Activated B cell treated with CpG ODN at 0.5 μM for 24 hours (primary cell): ENCODE results near the gene DENND2C. TPM values are rescaled to one million over a fixed set of nuclear protein-coding genes. Genes with fewer than 3 reads are reported as not detected.

ENCODE experiments used
- ATAC-seq: fragments of 200-7000 bp; cut with Tn5 transposase; one replicate; pipeline ENCODE4 v1.10.0; 2021; ENCODE audit warnings: low read depth, mild to moderate bottlenecking, moderate library complexity
- CTCF ChIA-PET: fragments of 350-600 bp; sonication (Branson Sonifier 250); formaldehyde crosslinking; loops from one replicate; lab custom pipeline; 2021; ENCODE audit warnings: antibody characterized with exemption; lab: Charles Lee
- POLR2A ChIA-PET: fragments of 350-600 bp; sonication (Branson Sonifier 250); formaldehyde crosslinking; loops from one replicate; lab custom pipeline; 2021; ENCODE audit warnings: antibody characterized with exemption; lab: Charles Lee
- DNase-seq: peaks from one replicate; pipeline ENCODE4 v3.0.0; 2022
- H3K27ac Mint-ChIP-seq: one replicate; pipeline ENCODE4 v1.8.0; 2020; ENCODE audit warnings: mixed read lengths
- H3K27me3 Mint-ChIP-seq: one replicate; pipeline ENCODE4 v1.8.0; 2021; ENCODE audit warnings: mixed read lengths
- H3K36me3 Mint-ChIP-seq: one replicate; pipeline ENCODE4 v1.8.0; 2021; ENCODE audit warnings: low read depth, mixed read lengths
- H3K4me1 Mint-ChIP-seq: one replicate; pipeline ENCODE4 v1.8.0; 2021; ENCODE audit warnings: mixed read lengths
- H3K4me3 Mint-ChIP-seq: one replicate; pipeline ENCODE4 v1.8.0; 2020; ENCODE audit warnings: mild to moderate bottlenecking, mixed read lengths
- H3K9me3 Mint-ChIP-seq: one replicate; pipeline ENCODE4 v1.8.0; 2020; ENCODE audit warnings: mixed read lengths
- intact Hi-C: fragments of 100-400 bp; cut with micrococcal nuclease; formaldehyde crosslinking; loops from one replicate; pipeline ENCODE4 v1.15.1; 2024
- total RNA-seq: library from RNA; stranded (reverse); gene quantifications from 2 replicates; pipeline ENCODE4 v1.2.3, GENCODE V29; 2022
- TF ChIP-seq, protein P1 (sequence below): fragments of 200-600 bp; IDR thresholded peaks from one replicate; pipeline ENCODE4 v1.8.0; 2022; ENCODE audit warnings: antibody characterized with exemption, mild to moderate bottlenecking

Gene DENND2C
- total RNA-seq, 1 donor from 2014 or later: 0.20 TPM

GRCh38 chr1:114715952-114716303 lies 46.1 kb upstream of the DENND2C start:
- Mint-ChIP-seq H3K4me3 (peak overlapping the region; percentile 99), H3K27me3 (no peaks in the 10 kb centered on the region), H3K9me3 (no peaks in the 10 kb centered on the region), H3K36me3 (peaks cover 83% of the 10 kb centered on the region), H3K4me1 (peaks cover 28% of the 10 kb centered on the region), H3K27ac (peak overlapping the region; percentile 98)
- no peak for DNase-seq
- ChIA-PET CTCF (interaction anchor here (0.9 to 1.6 kb wide), 3 partner anchors 46 to 369 kb away, joined by 3 to 4 read pairs (median 4); partner anchors contain the start of genes BCAS2 and DENND2C), POLR2A (interaction anchor here (1.0 to 2.7 kb wide), 11 partner anchors 9 to 957 kb away, joined by 3 to 30 read pairs (median 5); partner anchors contain the start of genes BCAS2, CSDE1, PHTF1 and RSBN1)
- intact Hi-C loops: loop anchor here (1.0 to 5.0 kb wide), 9 partner anchors 41 to 957 kb away; partner anchors contain the start of genes BCAS2, CSDE1, DENND2C and HIPK1
- ATAC-seq: no peak
- TF ChIP-seq, protein P1, sequence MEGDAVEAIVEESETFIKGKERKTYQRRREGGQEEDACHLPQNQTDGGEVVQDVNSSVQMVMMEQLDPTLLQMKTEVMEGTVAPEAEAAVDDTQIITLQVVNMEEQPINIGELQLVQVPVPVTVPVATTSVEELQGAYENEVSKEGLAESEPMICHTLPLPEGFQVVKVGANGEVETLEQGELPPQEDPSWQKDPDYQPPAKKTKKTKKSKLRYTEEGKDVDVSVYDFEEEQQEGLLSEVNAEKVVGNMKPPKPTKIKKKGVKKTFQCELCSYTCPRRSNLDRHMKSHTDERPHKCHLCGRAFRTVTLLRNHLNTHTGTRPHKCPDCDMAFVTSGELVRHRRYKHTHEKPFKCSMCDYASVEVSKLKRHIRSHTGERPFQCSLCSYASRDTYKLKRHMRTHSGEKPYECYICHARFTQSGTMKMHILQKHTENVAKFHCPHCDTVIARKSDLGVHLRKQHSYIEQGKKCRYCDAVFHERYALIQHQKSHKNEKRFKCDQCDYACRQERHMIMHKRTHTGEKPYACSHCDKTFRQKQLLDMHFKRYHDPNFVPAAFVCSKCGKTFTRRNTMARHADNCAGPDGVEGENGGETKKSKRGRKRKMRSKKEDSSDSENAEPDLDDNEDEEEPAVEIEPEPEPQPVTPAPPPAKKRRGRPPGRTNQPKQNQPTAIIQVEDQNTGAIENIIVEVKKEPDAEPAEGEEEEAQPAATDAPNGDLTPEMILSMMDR: no peak

GRCh38 chr1:114712977-114713376 lies 43.1 kb upstream of the DENND2C start:
- no peak for ATAC-seq
- POLR2A ChIA-PET: interaction anchor here (1.0 kb wide), 1 partner anchor 131 kb away, joined by 3 read pairs; no protein-coding TSS in a partner anchor
- TF ChIP-seq, protein P1: no peak
- no peak overlapping the region for H3K27ac Mint-ChIP-seq
- intact Hi-C loops: no loop called here
- H3K4me3 Mint-ChIP-seq: no peak overlapping the region
- peaks cover 30% of the 10 kb centered on the region for H3K4me1 Mint-ChIP-seq
- CTCF ChIA-PET: no interaction called here
- no peaks in the 10 kb centered on the region for H3K9me3 Mint-ChIP-seq
- no peaks in the 10 kb centered on the region for H3K27me3 Mint-ChIP-seq
- no peak for DNase-seq
- peaks cover 76% of the 10 kb centered on the region for H3K36me3 Mint-ChIP-seq

GRCh38 chr1:114710360-114710759 lies 40.5 kb upstream of the DENND2C start:
- POLR2A ChIA-PET: interaction anchor here (0.6 kb wide), 1 partner anchor 1660 kb away, joined by 5 read pairs; no protein-coding TSS in a partner anchor
- H3K9me3 Mint-ChIP-seq: no peaks in the 10 kb centered on the region
- CTCF ChIA-PET: no interaction called here
- no peak overlapping the region for H3K27ac Mint-ChIP-seq
- H3K4me3 Mint-ChIP-seq: no peak overlapping the region
- intact Hi-C loops: no loop called here
- TF ChIP-seq, protein P1: no peak
- ATAC-seq: no peak
- peaks cover 81% of the 10 kb centered on the region for H3K36me3 Mint-ChIP-seq
- no peak for DNase-seq
- H3K4me1 Mint-ChIP-seq: peaks cover 13% of the 10 kb centered on the region
- H3K27me3 Mint-ChIP-seq: no peaks in the 10 kb centered on the region

GRCh38 chr1:114707604-114708003 lies 37.8 kb upstream of the DENND2C start:
- H3K4me1 Mint-ChIP-seq: peaks cover 5% of the 10 kb centered on the region
- intact Hi-C loops: no loop called here
- no peaks in the 10 kb centered on the region for H3K27me3 Mint-ChIP-seq
- ATAC-seq (no peak), DNase-seq (no peak)
- no peak overlapping the region for H3K27ac Mint-ChIP-seq
- POLR2A ChIA-PET: interaction anchor here (1.9 kb wide), 1 partner anchor 9 kb away, joined by 5 read pairs; the partner anchor contains the start of gene NRAS
- no peaks in the 10 kb centered on the region for H3K9me3 Mint-ChIP-seq
- no peak overlapping the region for H3K4me3 Mint-ChIP-seq
- CTCF ChIA-PET: no interaction called here
- TF ChIP-seq, protein P1: no peak
- peaks cover 67% of the 10 kb centered on the region for H3K36me3 Mint-ChIP-seq

DNA sequence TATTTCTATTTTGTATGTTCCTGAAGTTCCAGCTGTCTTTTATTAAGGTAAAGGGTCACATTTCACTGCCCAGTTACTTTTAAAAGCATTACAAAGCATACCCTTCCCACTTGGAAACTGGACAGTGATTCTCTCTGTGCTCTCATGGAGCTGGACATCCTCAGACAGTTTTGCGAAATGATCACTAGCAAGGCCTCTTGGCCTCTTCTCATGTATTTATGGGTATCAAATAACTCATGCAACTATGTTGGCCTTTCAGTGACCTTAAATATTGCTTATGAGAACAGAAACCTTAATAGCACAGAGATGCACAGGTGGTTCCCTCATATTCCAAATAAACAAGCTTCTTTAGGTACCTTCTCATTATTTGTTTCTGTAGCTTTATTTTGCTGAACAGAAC lies 33.4 kb upstream of the DENND2C start:
- no peak overlapping the region for H3K4me3 Mint-ChIP-seq
- H3K27ac Mint-ChIP-seq: no peak overlapping the region
- peaks cover 3% of the 10 kb centered on the region for H3K27me3 Mint-ChIP-seq
- CTCF ChIA-PET: no interaction called here
- peaks cover 31% of the 10 kb centered on the region for H3K36me3 Mint-ChIP-seq
- H3K9me3 Mint-ChIP-seq: no peaks in the 10 kb centered on the region
- DNase-seq (no peak), ATAC-seq (no peak)
- H3K4me1 Mint-ChIP-seq: peaks cover 4% of the 10 kb centered on the region
- POLR2A ChIA-PET: no interaction called here
- intact Hi-C loops: no loop called here
- TF ChIP-seq, protein P1: no peak
